ENCODE data around the gene TNF. TPM values are rescaled to one million over a fixed set of nuclear protein-coding genes. Genes with fewer than 3 reads are reported as not detected.

Gene TNF
- total and polyA plus RNA-seq, 2 of the 13 experiments (the other 11 are each of a cell fraction or from before 2014, with no cell fraction given) = not detected

GRCh38 chr6:31546958-31547726 lies 28.2 kb upstream of the TNF start, which contains the start of gene NFKBIL1 (continued):
- no peak for TF ChIP-seq RNF2 (conservative IDR thresholded peaks at IDR 0.05; ENCODE audit: low read depth)
- TF ChIP-seq ATF7 (IDR thresholded peaks at IDR 0.05) = no peak
- no peak for TF ChIP-seq ATF7 (CRISPR knock-in tag; IDR thresholded peaks at IDR 0.05)
- no peak for TF ChIP-seq RBM39 (IDR thresholded peaks at IDR 0.05; ENCODE audit: low read depth, low read length, poor library complexity, severe bottlenecking)
- TF ChIP-seq MIXL1 (CRISPR knock-in tag; IDR thresholded peaks at IDR 0.05) = peak; percentile 77
- no peak; the same call in 1 of the 2 replicates for TF ChIP-seq SALL2 (CRISPR knock-in tag; IDR thresholded peaks at IDR 0.05)
- peak; percentile 56; the same call in 1 of the 2 replicates for TF ChIP-seq LCORL (IDR thresholded peaks at IDR 0.05)
- TF ChIP-seq LCORL (CRISPR knock-in tag; IDR thresholded peaks at IDR 0.05) = no peak
- no peak for TF ChIP-seq GTF3A (CRISPR knock-in tag; conservative IDR thresholded peaks at IDR 0.05)
- no peak for TF ChIP-seq RFXANK (CRISPR knock-in tag; IDR thresholded peaks at IDR 0.05)
- peak; percentile 74; the same call in 1 of the 2 replicates for TF ChIP-seq TOE1 (CRISPR knock-in tag; IDR thresholded peaks at IDR 0.05)
- no peak for TF ChIP-seq ESRRA (CRISPR knock-in tag; IDR thresholded peaks at IDR 0.05; ENCODE audit: low read depth)
- TF ChIP-seq MEF2D (CRISPR knock-in tag; IDR thresholded peaks at IDR 0.05) = no peak
- TF ChIP-seq ZKSCAN8 (CRISPR knock-in tag; IDR thresholded peaks at IDR 0.05; ENCODE audit: borderline replicate concordance) = no peak
- no peak; the same call in 1 of the 2 replicates for TF ChIP-seq ZNF605 (CRISPR knock-in tag; IDR thresholded peaks at IDR 0.05)
- 0 out of 2 replicates have a peak, but pooled peaks have one; percentile 29 for TF ChIP-seq ZNF136 (CRISPR knock-in tag; IDR thresholded peaks at IDR 0.05; ENCODE audit: low read depth)
- TF ChIP-seq, protein P1, sequence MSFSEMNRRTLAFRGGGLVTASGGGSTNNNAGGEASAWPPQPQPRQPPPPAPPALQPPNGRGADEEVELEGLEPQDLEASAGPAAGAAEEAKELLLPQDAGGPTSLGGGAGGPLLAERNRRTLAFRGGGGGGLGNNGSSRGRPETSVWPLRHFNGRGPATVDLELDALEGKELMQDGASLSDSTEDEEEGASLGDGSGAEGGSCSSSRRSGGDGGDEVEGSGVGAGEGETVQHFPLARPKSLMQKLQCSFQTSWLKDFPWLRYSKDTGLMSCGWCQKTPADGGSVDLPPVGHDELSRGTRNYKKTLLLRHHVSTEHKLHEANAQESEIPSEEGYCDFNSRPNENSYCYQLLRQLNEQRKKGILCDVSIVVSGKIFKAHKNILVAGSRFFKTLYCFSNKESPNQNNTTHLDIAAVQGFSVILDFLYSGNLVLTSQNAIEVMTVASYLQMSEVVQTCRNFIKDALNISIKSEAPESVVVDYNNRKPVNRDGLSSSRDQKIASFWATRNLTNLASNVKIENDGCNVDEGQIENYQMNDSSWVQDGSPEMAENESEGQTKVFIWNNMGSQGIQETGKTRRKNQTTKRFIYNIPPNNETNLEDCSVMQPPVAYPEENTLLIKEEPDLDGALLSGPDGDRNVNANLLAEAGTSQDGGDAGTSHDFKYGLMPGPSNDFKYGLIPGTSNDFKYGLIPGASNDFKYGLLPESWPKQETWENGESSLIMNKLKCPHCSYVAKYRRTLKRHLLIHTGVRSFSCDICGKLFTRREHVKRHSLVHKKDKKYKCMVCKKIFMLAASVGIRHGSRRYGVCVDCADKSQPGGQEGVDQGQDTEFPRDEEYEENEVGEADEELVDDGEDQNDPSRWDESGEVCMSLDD (CRISPR knock-in tag; IDR thresholded peaks at IDR 0.05; ENCODE audit: borderline replicate concordance) = no peak
- no peak for TF ChIP-seq ZFP36 (IDR thresholded peaks at IDR 0.05; ENCODE audit: borderline replicate concordance, low read depth, low read length, partially characterized antibody)
- no peak for TF ChIP-seq SNAI1 (CRISPR knock-in tag; IDR thresholded peaks at IDR 0.05; ENCODE audit: borderline replicate concordance)
- TF ChIP-seq ZNF205 (CRISPR knock-in tag; IDR thresholded peaks at IDR 0.05) = peak; percentile 16; the same call in 1 of the 2 replicates
- no peak; the same call in 1 of the 2 replicates for TF ChIP-seq ZBTB44 (CRISPR knock-in tag; IDR thresholded peaks at IDR 0.05)
- TF ChIP-seq CCAR2 (optimal IDR thresholded peaks at IDR 0.05; ENCODE audit: low read depth, low read length) = peak; percentile 92
- 0 out of 2 replicates have a peak, but pooled peaks have one; percentile 16 for TF ChIP-seq MXD4 (CRISPR knock-in tag; IDR thresholded peaks at IDR 0.05)
- TF ChIP-seq NR1H2 (CRISPR knock-in tag; IDR thresholded peaks at IDR 0.05; ENCODE audit: borderline replicate concordance, low read depth) = no peak
- no peak for TF ChIP-seq ZSCAN22 (CRISPR knock-in tag; IDR thresholded peaks at IDR 0.05)
- TF ChIP-seq MLX (CRISPR knock-in tag; IDR thresholded peaks at IDR 0.05) = peak; percentile 38; the same call in 1 of the 2 replicates
